Skeletal muscle cell (primary cell): ENCODE data around the gene ATRNL1.
A peak's percentile ranks its signal among the peaks of the same experiment; 100 is the strongest.

ENCODE experiments used
- DNase-seq: peaks from one replicate; pipeline ENCODE4 v3.0.0-alpha.2; 2010; ENCODE audit warnings: low read depth
- H3K4me3 ChIP-seq: 2 replicates; pipeline ENCODE4 v1.5.1; 2011; ENCODE audit warnings: low read depth, mild to moderate bottlenecking, control low read depth, low read length, moderate library complexity

ATRNL1 gene, protein sequence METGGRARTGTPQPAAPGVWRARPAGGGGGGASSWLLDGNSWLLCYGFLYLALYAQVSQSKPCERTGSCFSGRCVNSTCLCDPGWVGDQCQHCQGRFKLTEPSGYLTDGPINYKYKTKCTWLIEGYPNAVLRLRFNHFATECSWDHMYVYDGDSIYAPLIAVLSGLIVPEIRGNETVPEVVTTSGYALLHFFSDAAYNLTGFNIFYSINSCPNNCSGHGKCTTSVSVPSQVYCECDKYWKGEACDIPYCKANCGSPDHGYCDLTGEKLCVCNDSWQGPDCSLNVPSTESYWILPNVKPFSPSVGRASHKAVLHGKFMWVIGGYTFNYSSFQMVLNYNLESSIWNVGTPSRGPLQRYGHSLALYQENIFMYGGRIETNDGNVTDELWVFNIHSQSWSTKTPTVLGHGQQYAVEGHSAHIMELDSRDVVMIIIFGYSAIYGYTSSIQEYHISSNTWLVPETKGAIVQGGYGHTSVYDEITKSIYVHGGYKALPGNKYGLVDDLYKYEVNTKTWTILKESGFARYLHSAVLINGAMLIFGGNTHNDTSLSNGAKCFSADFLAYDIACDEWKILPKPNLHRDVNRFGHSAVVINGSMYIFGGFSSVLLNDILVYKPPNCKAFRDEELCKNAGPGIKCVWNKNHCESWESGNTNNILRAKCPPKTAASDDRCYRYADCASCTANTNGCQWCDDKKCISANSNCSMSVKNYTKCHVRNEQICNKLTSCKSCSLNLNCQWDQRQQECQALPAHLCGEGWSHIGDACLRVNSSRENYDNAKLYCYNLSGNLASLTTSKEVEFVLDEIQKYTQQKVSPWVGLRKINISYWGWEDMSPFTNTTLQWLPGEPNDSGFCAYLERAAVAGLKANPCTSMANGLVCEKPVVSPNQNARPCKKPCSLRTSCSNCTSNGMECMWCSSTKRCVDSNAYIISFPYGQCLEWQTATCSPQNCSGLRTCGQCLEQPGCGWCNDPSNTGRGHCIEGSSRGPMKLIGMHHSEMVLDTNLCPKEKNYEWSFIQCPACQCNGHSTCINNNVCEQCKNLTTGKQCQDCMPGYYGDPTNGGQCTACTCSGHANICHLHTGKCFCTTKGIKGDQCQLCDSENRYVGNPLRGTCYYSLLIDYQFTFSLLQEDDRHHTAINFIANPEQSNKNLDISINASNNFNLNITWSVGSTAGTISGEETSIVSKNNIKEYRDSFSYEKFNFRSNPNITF (N-terminal part only)

DNA sequence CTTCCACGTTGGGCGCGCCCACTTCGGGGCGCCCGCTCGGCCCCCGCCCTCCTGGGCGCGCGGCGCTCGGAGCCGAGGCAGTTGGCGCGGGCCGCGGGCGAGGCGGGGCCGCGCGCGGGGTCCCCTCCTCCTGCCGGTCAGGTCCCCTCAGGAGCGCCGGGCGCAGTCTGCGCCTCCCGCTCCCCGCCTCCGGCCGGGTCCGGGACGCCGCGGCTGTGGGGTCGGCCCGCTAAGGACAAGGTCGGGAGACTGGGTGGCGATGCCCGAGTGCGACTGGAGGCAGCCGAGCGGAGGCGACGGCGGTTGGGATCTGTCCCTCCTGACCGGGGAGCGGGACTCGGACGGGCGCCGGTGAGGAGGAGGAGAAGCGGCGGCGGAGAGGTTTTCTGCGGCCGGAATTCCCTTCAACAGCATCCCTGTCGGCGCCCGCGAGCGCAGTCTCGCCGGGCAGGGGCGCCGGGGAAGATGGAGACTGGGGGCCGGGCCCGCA, at the start of gene ATRNL1:
Gene ATRNL1 (plus strand): TSS at position 80 of the 490 bp plus-strand sequence. CDS start 386 bp downstream, at position 466.
- peak within 1 kb of the TSS; percentile 59 for H3K4me3 ChIP-seq
- no peak for DNase-seq

DNA sequence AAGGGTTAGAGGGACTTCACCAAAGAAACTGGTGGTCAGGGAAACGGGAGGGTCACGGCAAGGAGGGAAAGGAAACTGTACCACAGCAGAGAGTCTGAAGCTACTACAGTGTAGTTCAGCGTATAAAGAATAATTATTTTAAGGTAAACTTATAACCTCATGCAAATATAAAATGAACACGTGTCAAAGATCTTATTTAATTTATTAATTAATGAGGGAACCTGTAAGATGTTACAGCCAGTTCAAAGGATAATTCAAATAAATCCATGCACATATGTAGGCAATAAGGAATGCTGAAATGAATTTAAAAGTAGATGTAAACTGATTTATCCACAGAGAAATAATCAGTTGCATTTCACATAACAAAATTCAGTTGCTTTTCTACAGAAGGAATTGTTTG, 49.4 kb upstream of the ATRNL1 start:
- H3K4me3 ChIP-seq = no peak overlapping the region
- no peak for DNase-seq

DNA sequence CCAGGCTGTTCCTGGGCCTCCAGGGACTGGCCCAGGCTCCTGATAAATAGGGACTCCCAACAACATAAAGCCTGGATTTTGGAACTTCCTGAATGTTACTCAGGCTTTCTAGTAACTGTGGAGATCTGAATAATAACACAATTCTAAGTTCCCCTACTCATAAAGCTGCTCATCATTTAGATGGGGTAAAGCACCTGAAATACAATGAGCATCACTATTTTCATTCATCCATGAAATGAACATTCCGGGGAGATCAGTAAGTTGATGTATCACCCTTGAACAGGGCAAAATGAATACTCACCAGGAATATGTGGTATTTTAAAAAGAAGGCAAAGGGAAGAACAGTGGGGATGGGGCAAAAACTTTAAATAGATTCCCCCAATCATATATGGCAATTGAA, 48.3 kb upstream of the ATRNL1 start:
- no peak for DNase-seq
- no peak overlapping the region for H3K4me3 ChIP-seq

DNA sequence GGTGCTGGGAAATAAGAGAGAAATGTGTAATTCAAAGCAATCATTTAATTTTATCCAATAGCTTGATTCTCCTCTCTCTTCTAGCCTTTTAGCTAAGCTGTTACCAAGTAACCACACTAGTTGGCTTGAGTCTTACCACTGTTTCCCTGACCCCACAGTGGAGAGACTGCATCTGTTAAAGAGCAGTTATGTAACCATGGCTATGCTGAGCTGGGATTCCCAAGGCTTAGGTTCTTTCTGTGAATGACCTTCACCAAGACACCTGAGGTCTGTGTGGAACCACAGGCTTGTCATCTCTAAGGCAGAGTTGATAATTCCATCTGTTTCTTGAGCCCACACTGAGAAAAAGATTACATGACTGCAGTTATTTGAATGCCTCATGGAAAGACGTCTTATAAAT, 47.7 kb upstream of the ATRNL1 start:
- DNase-seq = no peak
- no peak overlapping the region for H3K4me3 ChIP-seq

DNA sequence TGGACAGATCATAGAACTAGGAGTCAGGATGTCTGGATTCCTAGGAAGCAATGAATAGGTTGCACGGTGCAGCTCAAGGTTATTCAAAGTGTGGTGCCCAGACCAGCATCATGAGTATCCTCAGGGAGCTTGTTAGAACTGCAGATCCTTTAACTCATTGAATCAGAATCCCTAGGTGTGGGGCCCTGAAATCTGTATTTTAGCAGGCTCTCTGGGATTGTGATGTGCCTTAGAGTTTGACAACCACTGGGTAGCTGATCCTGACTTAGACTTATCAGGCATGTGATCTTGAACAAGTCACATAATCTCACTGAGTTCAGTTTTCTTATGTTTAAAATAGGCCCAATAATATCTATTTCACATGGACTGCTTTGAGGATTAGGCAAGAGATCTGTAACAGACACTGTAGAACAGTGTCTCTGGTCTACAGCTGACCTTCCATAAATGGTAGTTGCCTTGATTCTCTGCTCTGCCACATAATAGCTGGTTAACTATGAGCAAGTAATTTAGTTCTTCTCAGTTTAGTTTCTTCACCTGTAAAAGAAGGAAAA, 46.4 kb upstream of the ATRNL1 start:
- DNase-seq = no peak
- no peak overlapping the region for H3K4me3 ChIP-seq

DNA sequence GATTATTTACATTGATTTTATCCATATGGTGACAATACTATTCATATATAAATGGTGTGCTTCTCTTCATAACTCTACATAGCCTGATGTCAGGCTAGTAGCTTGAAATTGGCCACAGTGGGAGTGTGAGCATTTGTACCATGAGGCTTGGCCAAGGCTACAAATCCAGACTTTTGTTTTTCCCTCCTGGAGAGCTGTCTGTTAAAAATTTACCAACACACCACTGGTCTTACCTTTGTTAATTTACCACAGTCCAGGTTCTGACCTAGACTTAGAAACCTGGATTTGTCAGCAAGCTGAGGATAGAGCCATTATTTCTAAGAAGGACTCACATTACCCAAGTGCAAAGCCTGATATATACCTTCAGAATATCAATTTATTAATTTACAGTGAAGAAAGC, 45.5 kb upstream of the ATRNL1 start:
- H3K4me3 ChIP-seq = no peak overlapping the region
- no peak for DNase-seq

DNA sequence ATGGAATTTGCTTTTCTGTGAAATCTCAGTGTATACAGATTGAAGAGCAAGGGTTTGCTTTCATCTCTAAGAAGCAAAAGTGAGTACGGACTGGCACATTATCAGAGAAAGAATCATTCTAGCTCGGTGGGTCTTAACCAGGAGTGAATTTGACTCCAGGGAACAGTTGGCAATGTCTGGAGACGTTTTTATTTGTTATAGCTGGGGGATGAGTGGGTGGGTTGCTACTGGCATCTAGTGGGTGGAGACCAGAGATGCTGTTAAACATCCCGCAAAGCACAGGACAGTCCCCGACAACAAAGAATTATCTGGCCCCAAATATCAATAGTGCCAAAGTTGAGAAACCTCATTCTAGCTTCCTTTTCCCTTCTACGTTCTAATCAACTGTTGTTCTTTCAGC, 43.8 kb upstream of the ATRNL1 start:
- no peak for DNase-seq
- H3K4me3 ChIP-seq = no peak overlapping the region

DNA sequence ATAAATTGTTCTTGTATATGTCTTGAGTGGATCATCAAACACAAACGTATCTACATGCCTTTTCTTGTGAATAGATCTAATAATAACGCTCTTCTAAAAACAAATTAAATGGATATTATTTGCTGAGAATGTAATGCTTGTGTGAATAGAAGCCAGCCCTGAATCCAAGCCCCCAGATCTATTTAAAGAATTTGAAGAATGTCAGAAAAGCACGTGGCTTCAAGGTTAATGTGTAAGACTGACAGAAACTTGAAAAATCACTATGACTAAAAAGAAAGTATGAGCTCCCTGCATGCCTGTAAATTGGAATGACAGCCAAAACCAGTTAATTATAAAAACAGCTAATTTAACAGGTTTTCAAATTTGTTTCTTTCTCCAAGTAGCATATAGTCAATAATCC, 43.2 kb upstream of the ATRNL1 start:
- no peak overlapping the region for H3K4me3 ChIP-seq
- DNase-seq = no peak

DNA sequence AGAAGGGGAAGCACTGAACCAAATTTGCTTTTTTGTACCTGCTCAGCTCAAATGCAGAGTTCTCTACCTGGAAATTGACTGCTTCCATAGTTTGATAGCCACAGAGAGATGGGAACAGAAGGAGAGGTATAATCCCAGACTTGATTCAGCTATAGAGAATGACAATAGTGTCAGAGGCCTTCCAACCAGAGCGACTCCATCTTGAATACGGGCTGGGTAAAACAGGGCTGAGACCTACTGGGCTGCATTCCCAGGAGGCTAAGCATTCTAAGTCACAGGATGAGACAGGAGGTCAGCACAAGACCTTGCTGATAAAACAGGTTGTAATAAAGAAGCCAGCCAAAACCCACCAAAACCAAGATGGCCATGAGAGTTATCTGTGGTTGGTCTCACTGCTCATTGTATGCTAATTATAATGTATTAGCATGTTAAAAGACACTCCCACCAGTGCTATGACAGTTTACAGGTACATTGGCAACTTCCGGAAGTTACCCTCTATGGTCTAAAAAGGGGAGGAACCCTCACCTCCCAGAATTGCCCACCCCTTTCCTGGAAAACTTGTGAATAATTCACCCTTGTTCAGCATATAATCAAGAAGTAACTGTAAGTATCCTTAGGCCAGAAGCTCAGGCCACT, 42.7 kb upstream of the ATRNL1 start:
- no peak overlapping the region for H3K4me3 ChIP-seq
- no peak for DNase-seq

DNA sequence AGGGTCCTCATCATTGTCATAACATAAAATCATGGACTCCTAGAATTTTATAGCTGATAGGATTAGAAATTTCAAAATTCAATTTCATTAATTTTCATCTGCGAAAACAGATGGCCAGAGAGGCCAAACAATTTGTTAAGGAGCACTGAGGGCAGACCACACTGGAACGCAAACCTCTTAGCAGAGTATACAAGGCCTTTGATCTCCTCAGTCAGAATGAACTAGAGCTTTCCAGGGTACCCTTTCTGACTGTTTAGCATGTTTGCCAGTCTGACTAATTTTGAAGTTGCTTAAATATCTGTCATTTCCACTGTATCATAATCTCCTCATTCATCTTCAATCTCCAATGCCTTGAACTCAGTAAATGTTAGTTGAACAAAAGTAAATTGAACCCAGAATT, 41.9 kb upstream of the ATRNL1 start:
- H3K4me3 ChIP-seq = no peak overlapping the region
- DNase-seq = no peak

DNA sequence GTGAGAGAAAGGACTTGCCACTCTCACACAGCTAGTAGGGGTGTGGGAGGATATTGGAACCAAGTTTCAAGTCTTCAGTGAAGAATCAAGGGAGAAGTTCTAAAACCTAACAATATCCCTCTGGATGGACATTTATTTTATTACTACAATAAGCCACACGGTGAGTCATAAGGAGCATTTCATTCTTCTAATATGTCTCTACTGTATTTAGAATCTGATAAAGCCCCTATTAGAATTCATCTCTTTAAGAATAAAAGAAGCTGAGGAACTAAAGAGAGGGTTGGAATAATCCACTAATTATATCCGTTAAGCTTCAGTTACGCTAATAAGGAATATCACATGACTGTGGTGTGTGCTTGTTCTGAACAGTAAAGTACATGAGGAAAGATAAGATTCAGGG, 40.9 kb upstream of the ATRNL1 start:
- no peak for DNase-seq
- H3K4me3 ChIP-seq = no peak overlapping the region

DNA sequence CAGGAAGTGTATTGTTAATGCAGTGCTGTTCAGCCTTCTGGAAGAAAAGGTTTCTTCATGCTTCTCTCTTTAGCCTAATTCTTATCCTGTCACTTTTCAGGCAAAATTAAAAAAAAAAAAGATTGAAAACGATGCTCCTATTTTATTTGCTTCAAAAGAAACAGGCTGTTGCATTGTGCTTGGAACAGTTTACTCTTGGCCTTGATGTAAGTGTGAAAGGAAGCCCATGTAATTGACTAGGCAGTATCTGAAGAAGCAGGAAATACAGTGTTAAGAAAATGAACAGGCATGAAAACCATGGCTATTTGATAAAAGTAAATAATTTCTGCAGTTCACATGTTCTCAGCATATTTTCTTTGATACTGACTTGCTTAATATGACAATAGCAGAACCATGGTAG, 40.4 kb upstream of the ATRNL1 start:
- H3K4me3 ChIP-seq = no peak overlapping the region
- no peak for DNase-seq

DNA sequence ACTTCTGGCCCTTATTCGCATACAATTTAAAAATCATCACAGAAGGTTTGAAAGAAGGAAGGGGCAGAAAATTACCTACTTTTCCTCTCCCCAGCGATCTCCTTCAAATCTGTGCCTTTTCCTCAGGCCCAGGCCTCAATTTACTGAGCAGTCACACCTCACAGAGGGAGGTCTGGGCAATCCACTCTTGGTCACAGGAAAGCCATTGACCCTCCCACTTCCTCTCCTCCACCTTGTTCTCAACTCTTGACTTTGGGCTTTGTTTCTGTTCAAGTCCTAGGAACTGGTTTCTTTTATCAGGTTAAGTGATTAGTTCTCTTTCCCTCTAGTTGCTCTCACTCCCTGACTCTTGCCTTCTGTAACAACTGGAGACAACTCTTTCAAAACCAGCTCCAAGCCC, 37.0 kb upstream of the ATRNL1 start:
- H3K4me3 ChIP-seq = no peak overlapping the region

DNA sequence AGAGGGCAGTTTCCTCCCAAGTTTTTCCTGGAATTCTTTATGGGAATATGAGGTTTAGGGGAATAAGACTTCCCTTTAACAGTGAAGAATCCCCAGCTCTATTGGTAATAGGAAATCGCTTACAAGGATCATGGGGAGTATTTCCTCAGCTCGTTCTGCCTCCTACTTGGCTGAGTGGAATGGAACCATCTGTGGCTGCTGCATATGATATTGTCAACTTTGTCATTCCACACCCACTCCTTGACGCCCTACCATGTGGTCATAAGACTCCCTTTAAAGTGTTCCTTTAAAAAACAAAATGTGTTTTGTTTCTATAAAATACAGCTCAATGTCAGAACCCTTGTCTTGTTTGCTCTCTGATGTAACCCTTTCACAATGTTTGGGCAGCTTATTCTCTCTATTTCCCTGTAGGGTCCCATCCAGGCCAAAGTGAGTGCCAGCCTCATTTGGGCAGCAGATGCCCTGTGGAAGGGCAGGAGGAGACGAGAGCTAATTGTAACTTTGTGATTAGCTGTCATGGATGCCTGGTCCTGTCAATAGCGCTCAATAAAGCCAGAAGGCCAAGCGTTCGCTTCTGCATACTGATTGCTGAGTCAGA, 33.8 kb upstream of the ATRNL1 start:
- DNase-seq = no peak
- no peak overlapping the region for H3K4me3 ChIP-seq

More for the DNA sequence above, 37.0 kb upstream of the ATRNL1 start:
- no peak for DNase-seq

DNA sequence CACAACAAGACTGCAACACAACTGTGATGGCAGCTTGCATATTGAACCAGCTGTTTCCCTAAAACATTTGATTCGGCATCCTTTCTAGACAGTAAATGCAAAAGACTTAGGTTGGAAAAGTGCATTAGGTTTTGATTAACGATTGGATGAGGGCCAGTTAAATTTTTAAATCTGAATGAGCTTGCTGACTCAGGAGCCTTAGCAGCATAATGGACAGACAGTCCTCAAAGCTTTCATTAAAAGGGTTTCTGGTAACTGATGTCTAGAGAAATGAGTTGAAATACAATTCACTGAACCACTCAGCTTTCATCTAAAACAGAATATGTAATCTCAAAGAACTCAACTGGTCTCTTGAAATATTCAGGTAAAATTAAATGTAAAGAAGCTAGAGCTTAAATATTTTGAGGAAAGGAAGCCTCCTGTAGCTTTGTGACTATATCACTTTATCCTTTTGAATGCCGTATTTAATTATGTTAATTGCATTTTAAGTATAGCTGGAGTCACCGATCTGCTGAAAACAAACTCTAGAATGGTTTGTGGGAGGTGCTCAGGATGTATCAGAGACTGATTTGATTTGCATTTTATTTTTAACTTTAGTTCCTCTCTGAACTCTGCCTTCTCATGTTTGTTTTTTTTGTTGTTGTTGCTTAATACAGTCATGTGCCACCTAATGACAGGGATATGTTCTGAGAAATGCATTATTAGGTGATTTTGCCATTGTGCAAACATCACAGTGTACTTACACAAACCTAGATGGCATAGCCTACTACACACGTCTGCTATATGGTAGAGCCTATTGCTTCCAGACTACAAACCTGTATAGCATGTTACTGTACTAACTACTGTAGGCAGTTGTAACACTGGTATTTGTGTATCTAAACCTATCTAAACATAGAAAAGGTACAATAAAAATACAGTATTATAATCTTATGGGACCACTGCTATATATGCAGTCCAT, 29.2 kb upstream of the ATRNL1 start:
- DNase-seq = no peak
- H3K4me3 ChIP-seq = no peak overlapping the region

DNA sequence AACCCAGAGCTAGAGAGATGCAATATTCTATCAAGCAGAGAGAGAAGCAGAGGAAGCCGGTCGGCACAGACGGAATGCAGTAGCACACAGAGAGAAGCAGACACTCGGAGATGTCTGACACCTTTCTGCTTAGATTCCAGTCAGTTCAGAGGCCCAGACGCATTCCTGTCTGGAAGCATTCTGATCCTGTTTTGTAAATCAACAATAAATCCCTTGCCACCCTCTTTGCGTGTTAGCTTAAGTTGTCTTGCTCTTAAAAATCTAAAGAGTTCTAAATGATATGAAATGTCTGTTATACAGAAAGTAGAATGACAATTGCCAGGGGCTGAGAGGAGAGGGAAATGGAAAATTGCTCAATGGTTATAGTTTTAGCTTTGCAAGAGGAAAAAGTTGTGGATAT, 27.4 kb upstream of the ATRNL1 start:
- H3K4me3 ChIP-seq = no peak overlapping the region
- DNase-seq = no peak

DNA sequence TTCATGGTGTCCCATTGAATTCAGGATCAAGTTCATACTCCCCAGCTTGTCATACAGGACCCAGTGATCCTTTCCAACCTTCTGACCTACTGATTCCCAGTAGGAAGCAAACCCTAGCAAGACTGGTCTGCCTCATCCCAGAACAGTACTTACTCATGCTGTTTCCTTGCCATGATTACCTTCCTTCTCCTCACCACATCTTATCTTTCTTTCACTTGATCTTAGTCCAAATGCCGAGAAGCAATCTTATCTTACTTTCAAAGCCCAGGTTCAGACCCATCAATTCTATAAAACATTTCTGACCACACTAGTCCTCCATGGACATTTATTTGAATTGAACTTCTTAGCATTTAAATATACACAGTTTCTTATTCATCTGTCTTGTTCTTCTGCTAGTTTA, 26.6 kb upstream of the ATRNL1 start:
- H3K4me3 ChIP-seq = no peak overlapping the region
- no peak for DNase-seq

DNA sequence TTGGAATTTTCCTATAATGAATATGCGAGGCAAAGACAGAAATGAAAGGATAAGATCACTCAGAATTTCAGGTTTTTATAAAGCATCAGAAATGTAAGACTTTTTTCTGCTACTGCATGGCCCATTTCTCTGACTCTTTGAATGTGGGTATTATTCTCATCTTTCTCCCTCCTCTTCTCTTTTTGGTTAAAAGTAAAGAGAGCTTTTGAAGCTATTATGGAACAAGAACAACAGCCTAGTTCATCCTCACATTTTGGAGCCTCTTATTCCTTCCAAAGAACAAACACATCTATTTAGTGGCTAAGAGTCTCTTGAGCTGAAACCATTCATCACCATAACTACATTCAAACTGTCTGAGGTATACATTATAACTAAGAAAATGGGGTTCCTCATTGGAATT, 19.4 kb upstream of the ATRNL1 start:
- DNase-seq = no peak
- no peak overlapping the region for H3K4me3 ChIP-seq
